ENCODE results near the gene HOXA11.

GRCh38 chr7:27137640-27138315 lies 47.3 kb downstream of the HOXA11 start:
- TF ChIP-seq POLR2A (IDR thresholded peaks at IDR 0.05; ENCODE audit: low read depth, low read length) (no peak), POLR2AphosphoS5 (IDR thresholded peaks at IDR 0.05; ENCODE audit: low read length) (no peak), CTCF (IDR thresholded peaks at IDR 0.05 in 2 of 3, conservative IDR thresholded peaks at IDR 0.05 in 1 of 3; ENCODE audit: control insufficient read depth in 2 of 3, extremely low read depth in 1 of 3, insufficient read depth in 1 of 3, low read depth in 3 of 3, low read length in 3 of 3) (no peak), MEF2B (IDR thresholded peaks at IDR 0.05; ENCODE audit: partially characterized antibody, poor library complexity, severe bottlenecking) (no peak), POLR2AphosphoS2 (IDR thresholded peaks at IDR 0.05; ENCODE audit: low read depth, low read length) (no peak), MYB (IDR thresholded peaks at IDR 0.05; ENCODE audit: borderline replicate concordance, low read depth, low read length) (no peak), JUNB (IDR thresholded peaks at IDR 0.05) (no peak)
